ENCODE measurements around the gene KIF26B.

DNA sequence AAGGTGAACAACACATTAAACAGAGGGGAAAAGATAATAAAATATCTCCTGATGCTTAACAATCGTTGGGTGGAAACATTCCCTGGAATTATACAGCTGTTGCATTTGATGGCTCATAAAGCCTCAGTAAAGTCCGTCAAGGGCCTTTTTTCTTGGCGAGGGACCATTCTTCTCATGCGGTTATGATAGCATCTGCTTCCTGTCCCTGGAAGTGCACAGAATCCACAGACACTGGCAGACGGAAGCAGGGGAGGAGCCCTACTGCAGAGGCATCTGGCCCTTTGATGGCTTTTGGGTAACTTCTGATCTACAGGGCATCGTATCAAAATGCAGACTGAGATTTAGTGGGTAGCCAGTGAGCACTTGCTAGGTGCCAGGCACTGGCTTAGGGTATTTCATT lies 286.9 kb downstream of the KIF26B start:
- TF ChIP-seq, protein P1, sequence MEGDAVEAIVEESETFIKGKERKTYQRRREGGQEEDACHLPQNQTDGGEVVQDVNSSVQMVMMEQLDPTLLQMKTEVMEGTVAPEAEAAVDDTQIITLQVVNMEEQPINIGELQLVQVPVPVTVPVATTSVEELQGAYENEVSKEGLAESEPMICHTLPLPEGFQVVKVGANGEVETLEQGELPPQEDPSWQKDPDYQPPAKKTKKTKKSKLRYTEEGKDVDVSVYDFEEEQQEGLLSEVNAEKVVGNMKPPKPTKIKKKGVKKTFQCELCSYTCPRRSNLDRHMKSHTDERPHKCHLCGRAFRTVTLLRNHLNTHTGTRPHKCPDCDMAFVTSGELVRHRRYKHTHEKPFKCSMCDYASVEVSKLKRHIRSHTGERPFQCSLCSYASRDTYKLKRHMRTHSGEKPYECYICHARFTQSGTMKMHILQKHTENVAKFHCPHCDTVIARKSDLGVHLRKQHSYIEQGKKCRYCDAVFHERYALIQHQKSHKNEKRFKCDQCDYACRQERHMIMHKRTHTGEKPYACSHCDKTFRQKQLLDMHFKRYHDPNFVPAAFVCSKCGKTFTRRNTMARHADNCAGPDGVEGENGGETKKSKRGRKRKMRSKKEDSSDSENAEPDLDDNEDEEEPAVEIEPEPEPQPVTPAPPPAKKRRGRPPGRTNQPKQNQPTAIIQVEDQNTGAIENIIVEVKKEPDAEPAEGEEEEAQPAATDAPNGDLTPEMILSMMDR (conservative IDR thresholded peaks at IDR 0.05; ENCODE audit: low read depth in 2 of 2), result no peak
- TF ChIP-seq EZH2phosphoT487 (IDR thresholded peaks at IDR 0.05; ENCODE audit: unreplicated experiment), result no peak
- TF ChIP-seq POLR2AphosphoS5 (IDR thresholded peaks at IDR 0.05; ENCODE audit: low read depth), result no peak
